Trophoblast cell (in vitro differentiated cells and primary cell): ENCODE measurements around the gene DPY19L1.

ENCODE experiments used
- DNase-seq, 2 donors: peaks; one replicate each; pipeline ENCODE4 v3.0.0-alpha.2; 2016
- H2AFZ ChIP-seq: 2 replicates; pipeline ENCODE4 v1.6.1; 2013; ENCODE audit warnings: low read length, moderate library complexity, mild to moderate bottlenecking; ENCODE audit not compliant: insufficient read depth, poor library complexity
- H2AK5ac ChIP-seq: 2 replicates; pipeline ENCODE4 v1.6.1; 2013; ENCODE audit warnings: mild to moderate bottlenecking, low read length
- H2BK120ac ChIP-seq: 2 replicates; pipeline ENCODE4 v1.6.1; 2013; ENCODE audit warnings: low read length, mild to moderate bottlenecking, moderate library complexity; ENCODE audit not compliant: insufficient read depth, poor library complexity
- H2BK12ac ChIP-seq: 2 replicates; pipeline ENCODE4 v1.6.1; 2013; ENCODE audit warnings: mild to moderate bottlenecking, low read length, moderate library complexity
- H2BK5ac ChIP-seq: 2 replicates; pipeline ENCODE4 v1.6.1; 2013; ENCODE audit warnings: low read length, low read depth, moderate library complexity, mild to moderate bottlenecking; ENCODE audit not compliant: poor library complexity
- H3K14ac ChIP-seq: 2 replicates; pipeline ENCODE4 v1.6.1; 2013; ENCODE audit warnings: mild to moderate bottlenecking, low read length
- H3K18ac ChIP-seq: 2 replicates; pipeline ENCODE4 v1.6.1; 2013; ENCODE audit warnings: mild to moderate bottlenecking, low read length
- H3K23ac ChIP-seq: 2 replicates; pipeline ENCODE4 v1.6.1; 2013; ENCODE audit warnings: low read length
- H3K27ac ChIP-seq: 2 replicates; pipeline ENCODE4 v1.5.1; 2013; ENCODE audit warnings: low read depth, mild to moderate bottlenecking, inconsistent platforms, low read length, moderate library complexity
- H3K27me3 ChIP-seq: 2 replicates; pipeline ENCODE4 v1.6.1; 2013; ENCODE audit warnings: inconsistent platforms, mild to moderate bottlenecking, low read length, moderate library complexity; ENCODE audit not compliant: insufficient read depth
- H3K36me3 ChIP-seq, 2 experiments: 1 replicate in 1 of 2; 2 replicates in 1 of 2; pipeline ENCODE4 v1.6.1; 2013; ENCODE audit warnings: low read length in 2 of 2, mild to moderate bottlenecking in 2 of 2, moderate library complexity in 1 of 2; ENCODE audit not compliant: insufficient read depth in 2 of 2, control insufficient read depth in 1 of 2
- H3K4ac ChIP-seq: 2 replicates; pipeline ENCODE4 v1.6.1; 2013; ENCODE audit warnings: low read depth, mild to moderate bottlenecking, low read length, moderate library complexity
- H3K4me1 ChIP-seq, 2 experiments: 1 replicate in 1 of 2; 2 replicates in 1 of 2; pipeline ENCODE4 v1.6.1; 2013; ENCODE audit warnings: low read length in 2 of 2, mild to moderate bottlenecking in 2 of 2, moderate library complexity in 1 of 2; ENCODE audit not compliant: insufficient read depth in 2 of 2, control insufficient read depth in 1 of 2
- H3K4me2 ChIP-seq: 2 replicates; pipeline ENCODE4 v1.6.1; 2013; ENCODE audit warnings: inconsistent platforms, mild to moderate bottlenecking, low read length, moderate library complexity
- H3K4me3 ChIP-seq: 2 replicates; pipeline ENCODE4 v1.5.1; 2013; ENCODE audit warnings: mild to moderate bottlenecking, low read depth, low read length, inconsistent platforms
- H3K79me1 ChIP-seq: one replicate; pipeline ENCODE4 v1.6.1; 2013; ENCODE audit warnings: low read length
- H3K79me2 ChIP-seq: 2 replicates; pipeline ENCODE4 v1.6.1; 2013; ENCODE audit warnings: low read length, mild to moderate bottlenecking; ENCODE audit not compliant: control insufficient read depth, insufficient read depth, poor library complexity
- H3K9ac ChIP-seq: 2 replicates; pipeline ENCODE4 v1.6.1; 2013; ENCODE audit warnings: mild to moderate bottlenecking, low read length
- H3K9me3 ChIP-seq: 2 replicates; pipeline ENCODE4 v1.6.1; 2013; ENCODE audit warnings: low read depth, mild to moderate bottlenecking, control low read depth, inconsistent platforms, low read length; ENCODE audit not compliant: insufficient read depth
- H4K12ac ChIP-seq: 2 replicates; pipeline ENCODE4 v1.6.1; 2013; ENCODE audit warnings: low read depth, mild to moderate bottlenecking, low read length, moderate library complexity
- H4K8ac ChIP-seq: 2 replicates; pipeline ENCODE4 v1.6.1; 2013; ENCODE audit warnings: low read depth, mild to moderate bottlenecking, low read length, moderate library complexity
- H4K91ac ChIP-seq: one replicate; pipeline ENCODE4 v1.6.1; 2013; ENCODE audit warnings: low read depth, mild to moderate bottlenecking, low read length, moderate library complexity
- WGBS: extraction: QIAGEN DNeasy Blood & Tissue Kit; methylation state at CpG from one replicate; pipeline ENCODE4 v1.1.7; 2013; ENCODE audit warnings: missing lambda C conversion rate; ENCODE audit not compliant: insufficient read length, insufficient coverage; ENCODE audit errors: extremely low coverage; 5-methylcytosine and 5-hydroxymethylcytosine counted together

The DPY19L1 gene

GRCh38 chr7:35025369-35025870 lies 11.9 kb downstream of the DPY19L1 start:
- Histone ChIP-seq H3K4me1 (peaks cover 17 to 20% of the 10 kb centered on the region in 2 experiments), H3K23ac (no peak overlapping the region), H2BK12ac (peak overlapping the region; percentile 78), H3K4me2 (no peak overlapping the region), H3K4me3 (no peak overlapping the region), H3K27ac (peak overlapping the region; percentile 77), H3K9ac (no peak overlapping the region), H4K12ac (no peak overlapping the region), H3K79me1 (peaks cover 8% of the 10 kb centered on the region), H3K18ac (peak overlapping the region; percentile 72), H3K9me3 (no peaks in the 10 kb centered on the region), H2BK120ac (peak overlapping the region; percentile 77), H2AK5ac (no peak overlapping the region), H3K79me2 (peaks cover 9% of the 10 kb centered on the region), H4K91ac (no peak overlapping the region), H3K36me3 (no peaks in the 10 kb centered on the region), H3K4ac (no peak overlapping the region), H4K8ac (no peak overlapping the region), H2AFZ (no peak overlapping the region), H3K27me3 (no peaks in the 10 kb centered on the region), H3K14ac (no peak overlapping the region), H2BK5ac (peak overlapping the region; percentile 64)
- DNase-seq = no peak
- WGBS = no CpG with 5 or more reads among the region's 1 CpG

GRCh38 chr7:35024298-35024697 lies 13.0 kb downstream of the DPY19L1 start:
- Histone ChIP-seq H3K4me1 (peaks cover 17 to 22% of the 10 kb centered on the region in 2 experiments), H4K91ac (peak overlapping the region; percentile 43), H3K23ac (no peak overlapping the region), H3K14ac (peak overlapping the region; percentile 20), H3K4me2 (no peak overlapping the region), H3K18ac (no peak overlapping the region), H2AFZ (no peak overlapping the region), H3K36me3 (no peaks in the 10 kb centered on the region), H4K12ac (no peak overlapping the region), H3K4me3 (no peak overlapping the region), H2BK5ac (no peak overlapping the region), H3K9ac (no peak overlapping the region), H3K4ac (peak overlapping the region; percentile 68), H2BK120ac (no peak overlapping the region), H3K9me3 (no peaks in the 10 kb centered on the region), H3K79me2 (peaks cover 9% of the 10 kb centered on the region), H2BK12ac (peak overlapping the region; percentile 23), H3K79me1 (peaks cover 8% of the 10 kb centered on the region), H4K8ac (peak overlapping the region; percentile 13), H3K27ac (peak overlapping the region; percentile 17), H3K27me3 (no peaks in the 10 kb centered on the region), H2AK5ac (peak overlapping the region; percentile 41)
- no CpG with 5 or more reads among the region's 3 CpGs for WGBS
- DNase-seq = no peak

DNA sequence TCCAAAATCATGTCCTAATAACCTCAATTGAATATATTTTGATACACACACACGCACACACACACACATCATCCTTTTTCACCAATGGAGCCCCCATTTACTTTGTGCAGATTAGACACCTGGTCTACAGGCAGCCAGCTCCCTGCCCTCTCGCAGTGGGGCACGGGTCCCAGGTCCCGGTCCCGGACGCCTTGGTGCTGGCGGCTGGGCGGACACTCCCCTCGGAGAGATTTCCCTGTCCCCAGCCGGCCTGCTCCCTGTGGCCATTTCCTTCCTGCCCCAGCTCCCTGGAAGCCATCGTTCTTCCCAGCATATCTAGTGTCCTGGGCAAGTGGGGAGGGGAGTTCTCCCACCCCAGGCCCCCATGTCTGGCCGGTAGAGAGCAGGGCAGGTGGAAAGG lies 14.6 kb downstream of the DPY19L1 start:
- peak overlapping the region; percentile 59 for H3K4ac ChIP-seq
- no peak overlapping the region for H2AFZ ChIP-seq
- no peaks in the 10 kb centered on the region for H3K36me3 ChIP-seq
- H4K91ac ChIP-seq = no peak overlapping the region
- H3K18ac ChIP-seq = no peak overlapping the region
- no peak overlapping the region for H4K12ac ChIP-seq
- no peak overlapping the region for H2BK120ac ChIP-seq
- no peak overlapping the region for H3K9ac ChIP-seq
- peaks cover 8% of the 10 kb centered on the region for H3K79me1 ChIP-seq
- H3K4me2 ChIP-seq = no peak overlapping the region
- no peak overlapping the region for H3K14ac ChIP-seq
- H2BK5ac ChIP-seq = no peak overlapping the region
- no peak overlapping the region for H3K4me3 ChIP-seq
- H3K79me2 ChIP-seq = peaks cover 7% of the 10 kb centered on the region
- no CpG with 5 or more reads among the region's 12 CpGs for WGBS
- H3K27ac ChIP-seq = no peak overlapping the region
- peaks cover 15 to 19% of the 10 kb centered on the region in 2 experiments for H3K4me1 ChIP-seq
- DNase-seq = no peak
- no peak overlapping the region for H3K23ac ChIP-seq
- H2AK5ac ChIP-seq = no peak overlapping the region
- no peak overlapping the region for H2BK12ac ChIP-seq
- H3K27me3 ChIP-seq = no peaks in the 10 kb centered on the region
- H3K9me3 ChIP-seq = no peaks in the 10 kb centered on the region
- H4K8ac ChIP-seq = no peak overlapping the region

GRCh38 chr7:35021445-35021844 lies 15.8 kb downstream of the DPY19L1 start:
- no peak overlapping the region for H2BK5ac ChIP-seq
- H3K27me3 ChIP-seq = no peaks in the 10 kb centered on the region
- H3K18ac ChIP-seq = no peak overlapping the region
- peak overlapping the region; percentile 75 for H3K4ac ChIP-seq
- H4K12ac ChIP-seq = no peak overlapping the region
- H4K8ac ChIP-seq = no peak overlapping the region
- H3K14ac ChIP-seq = no peak overlapping the region
- no peaks in the 10 kb centered on the region for H3K9me3 ChIP-seq
- no peak overlapping the region for H2AFZ ChIP-seq
- no peak overlapping the region for H3K4me2 ChIP-seq
- H2AK5ac ChIP-seq = no peak overlapping the region
- DNase-seq = no peak
- no peak overlapping the region for H2BK12ac ChIP-seq
- H3K4me1 ChIP-seq = peaks cover 11 to 17% of the 10 kb centered on the region in 2 experiments
- peak overlapping the region; percentile 26 for H3K27ac ChIP-seq
- no peak overlapping the region for H3K9ac ChIP-seq
- H4K91ac ChIP-seq = no peak overlapping the region
- no peaks in the 10 kb centered on the region for H3K36me3 ChIP-seq
- no peak overlapping the region for H2BK120ac ChIP-seq
- H3K79me1 ChIP-seq = peaks cover 8% of the 10 kb centered on the region
- no peak overlapping the region for H3K23ac ChIP-seq
- peaks cover 7% of the 10 kb centered on the region for H3K79me2 ChIP-seq
- no peak overlapping the region for H3K4me3 ChIP-seq
